Activated CD4-positive, alpha-beta T cell treated with anti-CD3 and anti-CD28 coated beads, Interleukin-2, amount 50 U/mL, for 4 hours (primary cell): Measurements from ENCODE around the gene TSPAN15.

Source experiments
- DNase-seq, 2 experiments: peaks; one replicate each; pipeline ENCODE4 v3.0.0-alpha.2; 2020

Gene TSPAN15

GRCh38 chr10:69451209-69451783 is at the start of gene TSPAN15:
TSS of gene TSPAN15 (plus strand) at chr10:69451465. CDS start at chr10:69451595, 130 bp downstream.
- DNase-seq = peak; percentile 71 to 73

- DNase-seq = no peak
These were observed 48.9 kb upstream of the TSPAN15 start for GRCh38 chr10:69402386-69402785.

GRCh38 chr10:69403066-69403465 is 48.2 kb upstream of the TSPAN15 start:
- DNase-seq = no peak

- DNase-seq = no peak
These were observed 47.7 kb upstream of the TSPAN15 start for GRCh38 chr10:69403519-69403918.

GRCh38 chr10:69404786-69405185 is 46.5 kb upstream of the TSPAN15 start:
- no peak for DNase-seq

- DNase-seq = no peak
These were observed 46.0 kb upstream of the TSPAN15 start for GRCh38 chr10:69405221-69405620.

- no peak for DNase-seq
These were observed 44.9 kb upstream of the TSPAN15 start for GRCh38 chr10:69406302-69406811.

- no peak for DNase-seq
These were observed 44.3 kb upstream of the TSPAN15 start for GRCh38 chr10:69406816-69407580.

- DNase-seq = no peak
These were observed 43.5 kb upstream of the TSPAN15 start for GRCh38 chr10:69407621-69408301.

GRCh38 chr10:69408318-69409175 is 42.7 kb upstream of the TSPAN15 start:
- peak; percentile 82 to 85 for DNase-seq

GRCh38 chr10:69409176-69409495 is 42.1 kb upstream of the TSPAN15 start:
- DNase-seq = no peak

- no peak for DNase-seq
These were observed 41.3 kb upstream of the TSPAN15 start for GRCh38 chr10:69409968-69410367.

- DNase-seq = no peak
These were observed 40.8 kb upstream of the TSPAN15 start for GRCh38 chr10:69410487-69410886.

GRCh38 chr10:69411476-69411875 is 39.8 kb upstream of the TSPAN15 start:
- DNase-seq = no peak

GRCh38 chr10:69412232-69412790 is 39.0 kb upstream of the TSPAN15 start:
- DNase-seq = no peak

GRCh38 chr10:69413221-69413865 is 37.9 kb upstream of the TSPAN15 start:
- no peak for DNase-seq

GRCh38 chr10:69414036-69415018 is 36.9 kb upstream of the TSPAN15 start:
- DNase-seq = no peak

- DNase-seq = no peak
These were observed 36.2 kb upstream of the TSPAN15 start for GRCh38 chr10:69415049-69415448.

- DNase-seq = no peak
These were observed 35.3 kb upstream of the TSPAN15 start for GRCh38 chr10:69415951-69416350.

GRCh38 chr10:69416695-69417094 is 34.6 kb upstream of the TSPAN15 start, which contains the start of gene TACR2:
TSS of gene TACR2 (minus strand) at chr10:69416918. CDS start at chr10:69416323, 595 bp downstream.
- DNase-seq = no peak

- no peak for DNase-seq
These were observed 33.7 kb upstream of the TSPAN15 start for GRCh38 chr10:69417542-69417941.
